Stimulated activated CD8-positive, alpha-beta memory T cell treated with anti-CD3 and anti-CD28 coated beads, Interleukin-4, amount 100 ng/mL, for 4 hours (primary cell): ENCODE data around the gene AURKA.
"Not testable (repeated sequence)": the region's sequence is repeated elsewhere in the genome, so short reads cannot be mapped to it uniquely, and the experiment has no call there.

Experiments used
- DNase-seq, 2 donors: peaks; one replicate each; pipeline ENCODE4 v3.0.0-alpha.2; 2020; ENCODE audit warnings: low read depth in 2 of 2, low spot score in 1 of 2

Gene AURKA

GRCh38 chr20:56360133-56360907, 31.7 kb downstream of the AURKA start:
- DNase-seq = no peak

- DNase-seq = no peak
Observed at GRCh38 chr20:56359212-56360132, 32.5 kb downstream of the AURKA start.

- peak; percentile 47 to 59 for DNase-seq
Observed at GRCh38 chr20:56358600-56359211, 33.3 kb downstream of the AURKA start, which contains the start of gene FAM210B. FAM210B (plus strand) TSS chr20:56358974; CDS start chr20:56359006, 32 bp downstream.

- DNase-seq = no peak
Observed at GRCh38 chr20:56358070-56358469, 33.9 kb downstream of the AURKA start.

- no peak for DNase-seq
Observed at GRCh38 chr20:56353356-56353755, 38.7 kb downstream of the AURKA start.

GRCh38 chr20:56352345-56353055, 39.5 kb downstream of the AURKA start:
- DNase-seq = no peak

GRCh38 chr20:56350842-56351241, 41.2 kb downstream of the AURKA start:
- DNase-seq = no peak

- DNase-seq = no peak
Observed at GRCh38 chr20:56348746-56349145, 43.3 kb downstream of the AURKA start.

- DNase-seq = no peak
Observed at GRCh38 chr20:56348305-56348693, 43.7 kb downstream of the AURKA start.

GRCh38 chr20:56347628-56348304, 44.2 kb downstream of the AURKA start:
- DNase-seq = no peak

- no peak for DNase-seq
Observed at GRCh38 chr20:56345911-56346310, 46.1 kb downstream of the AURKA start.

- no peak for DNase-seq
Observed at GRCh38 chr20:56343861-56344381, 48.1 kb downstream of the AURKA start.

GRCh38 chr20:56342783-56343182, 49.2 kb downstream of the AURKA start:
- DNase-seq = no peak

GRCh38 chr20:56336709-56337108, 55.3 kb downstream of the AURKA start:
- not testable (repeated sequence) for DNase-seq

- no peak for DNase-seq
Observed at GRCh38 chr20:56328861-56329260, 63.2 kb downstream of the AURKA start.

GRCh38 chr20:56324806-56325205, 67.2 kb downstream of the AURKA start:
- DNase-seq = no peak

- no peak for DNase-seq
Observed at GRCh38 chr20:56323656-56324055, 68.4 kb downstream of the AURKA start.

GRCh38 chr20:56323206-56323605, 68.8 kb downstream of the AURKA start:
- no peak for DNase-seq

GRCh38 chr20:56322681-56323080, 69.3 kb downstream of the AURKA start:
- no peak for DNase-seq
